HCT116 (cell line): ENCODE measurements around the gene EHMT1. TPM values are rescaled to one million over a fixed set of nuclear protein-coding genes. Genes with fewer than 3 reads are reported as not detected.

Experiments
- ATAC-seq: fragments of 200-7000 bp; cut with Tn5 transposase; 2 replicates; pipeline ENCODE4 v1.9.1; 2020; ENCODE audit warnings: mild to moderate bottlenecking, moderate library complexity
- BruUV-seq: library from RNA; stranded (reverse); fragments of 400-500 nt; replicated peaks from 2 replicates; lab custom pipeline; 2021; lab: Mats Ljungman, UMichigan
- CTCF ChIA-PET: fragments of 300-600 bp; sonication (Branson Sonifier 250); formaldehyde crosslinking; loops from one replicate; lab custom pipeline; 2021; ENCODE audit warnings: antibody characterized with exemption; lab: Charles Lee
- POLR2A ChIA-PET: fragments of 300-600, 350-600 bp; sonication (Branson Sonifier 250); formaldehyde crosslinking; loops from one replicate; lab custom pipeline; 2021; ENCODE audit warnings: antibody characterized with exemption; lab: Charles Lee
- RAD21 ChIA-PET, 2 experiments: fragments of 300-600 bp; sonication (Branson Sonifier 250); formaldehyde crosslinking; loops; one replicate each; lab custom pipeline; 2023; ENCODE audit warnings: low total read pairs in 2 of 2; ENCODE audit not compliant: uncharacterized antibody in 2 of 2, unreplicated experiment in 2 of 2, low non-redundant PET in 1 of 2; lab: Charles Lee
- DNase-seq: peaks from one replicate; pipeline ENCODE4 v3.0.0-alpha.2; 2010; ENCODE audit warnings: low read depth, low spot score
- H2AFZ ChIP-seq: fragments of 200-600 bp; shearing (Covaris generic), sonication (generic); 2 replicates; pipeline ENCODE4 v1.6.1; 2017; ENCODE audit warnings: low read depth, mixed run types, mixed read lengths, antibody characterized with exemption, low read length; ENCODE audit not compliant: poor library complexity, severe bottlenecking
- H3K27ac ChIP-seq: 2 replicates; pipeline ENCODE4 v1.5.1; 2012; ENCODE audit warnings: low read depth, low read length
- H3K27me3 ChIP-seq: fragments of 200-600 bp; sonication (generic); 2 replicates; pipeline ENCODE4 v1.6.1; 2016; ENCODE audit warnings: mixed run types, low read length, mixed read lengths; ENCODE audit not compliant: insufficient read depth
- H3K36me3 ChIP-seq, 2 experiments: fragments of 200-500 bp in 1 of 2; fragments of 200-600 bp in 1 of 2; sonication (Bioruptor generic) in 1 of 2; sonication (generic) in 1 of 2; 2 replicates each; pipeline versions ENCODE4 v1.5.1 to v1.6.1; 2014 to 2016; ENCODE audit warnings: low read length in 2 of 2, inconsistent platforms in 1 of 2, mixed read lengths in 1 of 2, mixed run types in 1 of 2; ENCODE audit not compliant: insufficient read depth in 2 of 2, control insufficient read depth in 1 of 2
- H3K4me1 ChIP-seq, 2 experiments: fragments of 200-600 bp in 1 of 2; sonication (generic) in 1 of 2; 2 replicates each; pipeline versions ENCODE4 v1.5.1 to v1.6.1; 2012 to 2017; ENCODE audit warnings: low read length in 2 of 2, inconsistent platforms in 1 of 2, mild to moderate bottlenecking in 1 of 2, mixed read lengths in 1 of 2, mixed run types in 1 of 2, moderate library complexity in 1 of 2; ENCODE audit not compliant: insufficient read depth in 2 of 2, control insufficient read depth in 1 of 2
- H3K4me2 ChIP-seq: fragments of 200-600 bp; sonication (generic); 2 replicates; pipeline ENCODE4 v1.6.1; 2017; ENCODE audit warnings: mixed run types, low read length, mixed read lengths
- H3K4me3 ChIP-seq, 2 experiments: fragments of 200-600 bp in 1 of 2; sonication (generic) in 1 of 2; replicated peaks in 1 of 2; 2 replicates each; pipeline ENCODE4 v1.5.1; 2011 to 2016; ENCODE audit warnings: low read length in 2 of 2, control low read depth in 1 of 2, low read depth in 1 of 2, mild to moderate bottlenecking in 1 of 2, mixed read lengths in 1 of 2, mixed run types in 1 of 2
- H3K79me2 ChIP-seq: fragments of 200-600 bp; sonication (generic); 2 replicates; pipeline ENCODE4 v1.6.1; 2017; ENCODE audit warnings: mild to moderate bottlenecking, mixed run types, low read length, moderate library complexity, mixed read lengths; ENCODE audit not compliant: insufficient read depth
- H3K9ac ChIP-seq: fragments of 200-600 bp; sonication (generic); 2 replicates; pipeline ENCODE4 v1.6.1; 2016; ENCODE audit warnings: low read length, mixed read lengths
- H3K9me2 ChIP-seq: fragments of 200-600 bp; sonication (generic), shearing (Covaris generic); 2 replicates; pipeline ENCODE4 v1.6.1; 2017; ENCODE audit warnings: mixed run types, mild to moderate bottlenecking, moderate library complexity; ENCODE audit not compliant: insufficient read depth
- H3K9me3 ChIP-seq, 2 experiments: fragments of 200-500 bp in 1 of 2; fragments of 200-600 bp in 1 of 2; sonication (Bioruptor generic) in 1 of 2; sonication (generic) in 1 of 2; 2 replicates each; pipeline ENCODE4 v1.6.1; 2014 to 2017; ENCODE audit warnings: low read length in 2 of 2, mixed read lengths in 2 of 2, inconsistent platforms in 1 of 2, low read depth in 1 of 2, mild to moderate bottlenecking in 1 of 2, mixed run types in 1 of 2, moderate library complexity in 1 of 2; ENCODE audit not compliant: control insufficient read depth in 1 of 2, insufficient read depth in 1 of 2
- H4K20me1 ChIP-seq: fragments of 200-600 bp; sonication (generic), shearing (Covaris generic); 2 replicates; pipeline ENCODE4 v1.6.1; 2017; ENCODE audit warnings: mixed run types, mild to moderate bottlenecking, moderate library complexity; ENCODE audit not compliant: insufficient read depth
- CBX3 ChIP-seq: IDR thresholded peaks from 2 replicates; pipeline ENCODE4 v1.6.1; 2012; ENCODE audit warnings: low read depth
- EGR1 ChIP-seq: IDR thresholded peaks from 2 replicates; pipeline ENCODE4 v1.6.1; 2012; ENCODE audit warnings: low read depth
- ELF1 ChIP-seq: IDR thresholded peaks from 2 replicates; pipeline ENCODE4 v1.6.1; 2012; ENCODE audit warnings: low read depth, borderline replicate concordance
- EZH2 ChIP-seq: fragments of 200-600 bp; sonication (generic); IDR thresholded peaks from 2 replicates; pipeline ENCODE4 v1.6.1; 2017; ENCODE audit warnings: antibody characterized with exemption, mixed run types
- EZH2phosphoT487 ChIP-seq: fragments of 200-600 bp; IDR thresholded peaks from 2 replicates; pipeline ENCODE4 v1.6.1; 2018; ENCODE audit warnings: antibody characterized with exemption, borderline replicate concordance
- FOSL1 ChIP-seq: IDR thresholded peaks from 2 replicates; pipeline ENCODE4 v1.6.1; 2012; ENCODE audit warnings: low read depth
- JUND ChIP-seq: IDR thresholded peaks from 2 replicates; pipeline ENCODE4 v1.6.1; 2012
- POLR2AphosphoS5 ChIP-seq: IDR thresholded peaks from 2 replicates; pipeline ENCODE4 v1.6.1; 2011; ENCODE audit warnings: mild to moderate bottlenecking, low read depth, low read length, moderate library complexity
- RAD21 ChIP-seq: IDR thresholded peaks from 2 replicates; pipeline ENCODE4 v1.6.1; 2012; ENCODE audit warnings: low read depth, mild to moderate bottlenecking
- SRF ChIP-seq: IDR thresholded peaks from 2 replicates; pipeline ENCODE4 v1.6.1; 2012; ENCODE audit warnings: low read depth
- TCF7L2 ChIP-seq: IDR thresholded peaks from 2 replicates; pipeline ENCODE4 v1.7.0; 2011; ENCODE audit warnings: borderline replicate concordance, inconsistent platforms; ENCODE audit not compliant: insufficient read depth, insufficient read length; ENCODE audit errors: extremely low read depth
- ZNF274 ChIP-seq: fragments of 200-500 bp; sonication (Bioruptor generic); IDR thresholded peaks from 2 replicates; pipeline ENCODE4 v1.6.1; 2014; ENCODE audit warnings: mild to moderate bottlenecking, low read depth, low read length, inconsistent platforms
- intact Hi-C: fragments of 100-400 bp; cut with micrococcal nuclease; formaldehyde crosslinking; loops from 2 replicates; pipeline ENCODE4 v1.10.0; 2022
- total RNA-seq: library from RNA; stranded (reverse); gene quantifications from one replicate; pipeline ENCODE4 v1.2.1, GENCODE V29; 2021; ENCODE audit not compliant: unreplicated experiment
- TF ChIP-seq, protein P1 (sequence below): IDR thresholded peaks from 2 replicates; pipeline ENCODE4 v1.6.1; 2012
- TF ChIP-seq, protein P2 (sequence below), 3 experiments: fragments of 200-600 bp in 1 of 3; sonication (generic) in 1 of 3; IDR thresholded peaks in 2 of 3; conservative IDR thresholded peaks in 1 of 3; 2 replicates each; pipeline ENCODE4 v1.5.1; 2012 to 2017; ENCODE audit warnings: low read depth in 2 of 3, low read length in 2 of 3, antibody characterized with exemption in 1 of 3, borderline replicate concordance in 1 of 3, control low read depth in 1 of 3, mild to moderate bottlenecking in 1 of 3, mixed read lengths in 1 of 3, mixed run types in 1 of 3, moderate library complexity in 1 of 3; ENCODE audit not compliant: insufficient read depth in 1 of 3
- TF ChIP-seq, protein P3 (sequence below): IDR thresholded peaks from 2 replicates; pipeline ENCODE4 v1.6.1; 2012; ENCODE audit warnings: low read depth

Gene EHMT1
- total RNA-seq, 1 experiment from 2014 or later: 86.1 TPM

DNA sequence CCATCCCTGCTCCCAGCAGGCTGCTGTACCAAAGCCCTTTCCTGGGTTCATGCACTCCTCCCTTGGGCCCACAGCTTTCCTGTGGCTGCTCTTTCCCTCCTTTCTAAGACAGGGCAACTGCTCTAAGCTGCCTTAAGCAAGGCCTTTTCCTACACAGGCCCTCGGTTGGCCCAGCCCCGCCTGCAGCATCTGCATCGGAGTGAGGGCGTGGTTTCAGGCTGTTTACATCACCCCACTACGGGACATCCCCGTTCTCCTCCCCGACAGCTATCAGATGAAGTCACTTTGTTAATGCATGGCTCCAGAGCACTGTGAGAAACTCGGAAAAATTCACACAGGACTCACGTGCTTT, 43.5 kb upstream of the EHMT1 start:
- no peak for ATAC-seq
- no peaks in the 10 kb centered on the region for H3K27me3 ChIP-seq
- no peak overlapping the region for H3K9ac ChIP-seq
- no peaks in the 10 kb centered on the region for H4K20me1 ChIP-seq
- no peak overlapping the region for H3K4me2 ChIP-seq
- H3K4me3 ChIP-seq: no peak overlapping the region
- no TSS peak for BruUV-seq
- intact Hi-C loops: loop anchor here (5.0 kb wide), 1 partner anchor 37 kb away; no protein-coding TSS in a partner anchor
- no peaks in the 10 kb centered on the region for H3K9me3 ChIP-seq
- DNase-seq: no peak
- no peaks in the 10 kb centered on the region for H3K9me2 ChIP-seq
- peaks cover 19 to 41% of the 10 kb centered on the region in 2 experiments for H3K36me3 ChIP-seq
- ChIA-PET CTCF (no interaction called here), RAD21 (no interaction called here), POLR2A (no interaction called here)
- H2AFZ ChIP-seq: no peak overlapping the region
- peaks cover 68% of the 10 kb centered on the region for H3K79me2 ChIP-seq
- H3K27ac ChIP-seq: no peak overlapping the region
- peaks cover 6 to 15% of the 10 kb centered on the region in 2 experiments; a peak in 3 of 4 replicates for H3K4me1 ChIP-seq
- TF ChIP-seq RAD21: no peak
- no peak for TF ChIP-seq CBX3
- no peak for TF ChIP-seq FOSL1
- no peak for TF ChIP-seq EZH2
- no peak for TF ChIP-seq SRF
- no peak for TF ChIP-seq POLR2AphosphoS5
- TF ChIP-seq, protein P1, sequence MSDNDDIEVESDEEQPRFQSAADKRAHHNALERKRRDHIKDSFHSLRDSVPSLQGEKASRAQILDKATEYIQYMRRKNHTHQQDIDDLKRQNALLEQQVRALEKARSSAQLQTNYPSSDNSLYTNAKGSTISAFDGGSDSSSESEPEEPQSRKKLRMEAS: no peak
- no peak for TF ChIP-seq JUND
- TF ChIP-seq, all 23 proteins: peak for 0

DNA sequence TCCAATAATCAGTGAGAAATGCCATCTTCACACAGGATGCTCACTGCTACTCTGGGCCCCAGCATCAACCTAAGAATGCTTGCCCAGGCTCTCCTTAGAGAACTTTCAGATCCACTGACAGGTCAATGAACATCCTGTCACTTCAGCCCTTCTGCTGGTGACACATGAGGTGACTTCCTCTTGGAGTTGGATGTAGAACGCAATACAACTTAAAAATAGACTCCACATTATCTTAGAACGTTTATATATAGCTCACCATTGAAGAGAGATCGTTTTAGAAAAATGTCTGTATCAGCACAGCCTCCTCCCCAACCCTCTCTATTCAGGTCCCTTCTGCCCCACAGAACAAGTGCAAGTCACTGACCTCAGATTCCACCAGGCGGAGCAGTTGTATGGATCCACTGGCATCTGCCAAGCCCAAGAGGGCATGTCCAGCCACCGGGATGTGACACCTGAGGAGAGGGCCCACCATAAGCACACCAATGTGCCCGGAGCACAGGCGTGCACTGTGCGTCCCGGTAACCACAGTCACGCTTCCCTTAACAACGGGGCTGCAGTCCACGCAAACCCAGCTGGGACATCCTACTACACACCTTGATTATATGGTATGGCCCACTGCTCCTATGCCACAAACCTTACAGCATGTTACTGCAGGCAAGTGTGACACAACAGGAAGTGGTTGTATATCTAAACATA, 42.9 kb upstream of the EHMT1 start:
- DNase-seq (no peak), ATAC-seq (no peak)
- Histone ChIP-seq H3K4me3 (no peak overlapping the region), H3K4me2 (no peak overlapping the region), H3K27ac (peak overlapping the region; percentile 1; the same call in 1 of the 2 replicates), H3K27me3 (no peaks in the 10 kb centered on the region), H3K36me3 (peaks cover 19 to 39% of the 10 kb centered on the region in 2 experiments), H4K20me1 (no peaks in the 10 kb centered on the region), H3K4me1 (peaks cover 6 to 15% of the 10 kb centered on the region in 2 experiments; a peak in 3 of 4 replicates), H3K9me2 (no peaks in the 10 kb centered on the region), H2AFZ (no peak overlapping the region), H3K9me3 (no peaks in the 10 kb centered on the region), H3K9ac (no peak overlapping the region), H3K79me2 (peaks cover 63% of the 10 kb centered on the region)
- RAD21 ChIA-PET: no interaction called here
- TF ChIP-seq, protein P2, sequence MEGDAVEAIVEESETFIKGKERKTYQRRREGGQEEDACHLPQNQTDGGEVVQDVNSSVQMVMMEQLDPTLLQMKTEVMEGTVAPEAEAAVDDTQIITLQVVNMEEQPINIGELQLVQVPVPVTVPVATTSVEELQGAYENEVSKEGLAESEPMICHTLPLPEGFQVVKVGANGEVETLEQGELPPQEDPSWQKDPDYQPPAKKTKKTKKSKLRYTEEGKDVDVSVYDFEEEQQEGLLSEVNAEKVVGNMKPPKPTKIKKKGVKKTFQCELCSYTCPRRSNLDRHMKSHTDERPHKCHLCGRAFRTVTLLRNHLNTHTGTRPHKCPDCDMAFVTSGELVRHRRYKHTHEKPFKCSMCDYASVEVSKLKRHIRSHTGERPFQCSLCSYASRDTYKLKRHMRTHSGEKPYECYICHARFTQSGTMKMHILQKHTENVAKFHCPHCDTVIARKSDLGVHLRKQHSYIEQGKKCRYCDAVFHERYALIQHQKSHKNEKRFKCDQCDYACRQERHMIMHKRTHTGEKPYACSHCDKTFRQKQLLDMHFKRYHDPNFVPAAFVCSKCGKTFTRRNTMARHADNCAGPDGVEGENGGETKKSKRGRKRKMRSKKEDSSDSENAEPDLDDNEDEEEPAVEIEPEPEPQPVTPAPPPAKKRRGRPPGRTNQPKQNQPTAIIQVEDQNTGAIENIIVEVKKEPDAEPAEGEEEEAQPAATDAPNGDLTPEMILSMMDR (IDR thresholded peaks at IDR 0.05 in 2 of 3, conservative IDR thresholded peaks at IDR 0.05 in 1 of 3; ENCODE audit: borderline replicate concordance in 1 of 3, insufficient read depth in 1 of 3, low read depth in 2 of 3, low read length in 2 of 3): 0 out of 6 replicates have a peak, but pooled peaks of 1 of the 3 experiments have one; percentile 6
- no peak for TF ChIP-seq ELF1
- TF ChIP-seq EGR1: no peak
- no peak for TF ChIP-seq JUND
- TF ChIP-seq EZH2phosphoT487: no peak
- no peak for TF ChIP-seq TCF7L2
- TF ChIP-seq, protein P3, sequence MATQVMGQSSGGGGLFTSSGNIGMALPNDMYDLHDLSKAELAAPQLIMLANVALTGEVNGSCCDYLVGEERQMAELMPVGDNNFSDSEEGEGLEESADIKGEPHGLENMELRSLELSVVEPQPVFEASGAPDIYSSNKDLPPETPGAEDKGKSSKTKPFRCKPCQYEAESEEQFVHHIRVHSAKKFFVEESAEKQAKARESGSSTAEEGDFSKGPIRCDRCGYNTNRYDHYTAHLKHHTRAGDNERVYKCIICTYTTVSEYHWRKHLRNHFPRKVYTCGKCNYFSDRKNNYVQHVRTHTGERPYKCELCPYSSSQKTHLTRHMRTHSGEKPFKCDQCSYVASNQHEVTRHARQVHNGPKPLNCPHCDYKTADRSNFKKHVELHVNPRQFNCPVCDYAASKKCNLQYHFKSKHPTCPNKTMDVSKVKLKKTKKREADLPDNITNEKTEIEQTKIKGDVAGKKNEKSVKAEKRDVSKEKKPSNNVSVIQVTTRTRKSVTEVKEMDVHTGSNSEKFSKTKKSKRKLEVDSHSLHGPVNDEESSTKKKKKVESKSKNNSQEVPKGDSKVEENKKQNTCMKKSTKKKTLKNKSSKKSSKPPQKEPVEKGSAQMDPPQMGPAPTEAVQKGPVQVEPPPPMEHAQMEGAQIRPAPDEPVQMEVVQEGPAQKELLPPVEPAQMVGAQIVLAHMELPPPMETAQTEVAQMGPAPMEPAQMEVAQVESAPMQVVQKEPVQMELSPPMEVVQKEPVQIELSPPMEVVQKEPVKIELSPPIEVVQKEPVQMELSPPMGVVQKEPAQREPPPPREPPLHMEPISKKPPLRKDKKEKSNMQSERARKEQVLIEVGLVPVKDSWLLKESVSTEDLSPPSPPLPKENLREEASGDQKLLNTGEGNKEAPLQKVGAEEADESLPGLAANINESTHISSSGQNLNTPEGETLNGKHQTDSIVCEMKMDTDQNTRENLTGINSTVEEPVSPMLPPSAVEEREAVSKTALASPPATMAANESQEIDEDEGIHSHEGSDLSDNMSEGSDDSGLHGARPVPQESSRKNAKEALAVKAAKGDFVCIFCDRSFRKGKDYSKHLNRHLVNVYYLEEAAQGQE: no peak
- TF ChIP-seq ZNF274: no peak
- no peak for TF ChIP-seq EZH2
- POLR2A ChIA-PET: no interaction called here
- CTCF ChIA-PET: no interaction called here
- BruUV-seq: no TSS peak
- intact Hi-C loops: loop anchor here (5.0 kb wide), 1 partner anchor 36 kb away; no protein-coding TSS in a partner anchor
